Activated CD4-positive, alpha-beta T cell treated with anti-CD3 and anti-CD28 coated beads for 36 hours (primary cell): ENCODE results near the gene MTMR8. TPM values are rescaled to one million over a fixed set of nuclear protein-coding genes. Genes with fewer than 3 reads are reported as not detected.
"Not testable (repeated sequence)": the region's sequence is repeated elsewhere in the genome, so short reads cannot be mapped to it uniquely, and the experiment has no call there.

Source experiments
- ATAC-seq: fragments of 200-7000 bp; cut with Tn5 transposase; one replicate; pipeline ENCODE4 v1.10.0; 2021; ENCODE audit warnings: mild to moderate bottlenecking, moderate library complexity
- CTCF ChIA-PET: fragments of 350-600 bp; sonication (Branson Sonifier 250); formaldehyde crosslinking; loops from one replicate; lab custom pipeline; 2021; ENCODE audit warnings: antibody characterized with exemption; lab: Charles Lee
- POLR2A ChIA-PET: fragments of 350-600 bp; sonication (Branson Sonifier 250); formaldehyde crosslinking; loops from one replicate; lab custom pipeline; 2021; ENCODE audit warnings: antibody characterized with exemption, inconsistent platforms; lab: Charles Lee
- DNase-seq: peaks from one replicate; pipeline ENCODE4 v3.0.0-alpha.2; 2020
- H3K27ac Mint-ChIP-seq: one replicate; pipeline ENCODE4 v1.8.0; 2021; ENCODE audit warnings: mixed read lengths
- H3K27me3 Mint-ChIP-seq: one replicate; pipeline ENCODE4 v1.8.0; 2021; ENCODE audit warnings: mixed read lengths
- H3K36me3 Mint-ChIP-seq: one replicate; pipeline ENCODE4 v1.8.0; 2021; ENCODE audit warnings: low read depth, mixed read lengths
- H3K4me1 Mint-ChIP-seq: one replicate; pipeline ENCODE4 v1.8.0; 2021; ENCODE audit warnings: mixed read lengths
- H3K4me3 Mint-ChIP-seq: one replicate; pipeline ENCODE4 v1.8.0; 2021; ENCODE audit warnings: mild to moderate bottlenecking, moderate library complexity, mixed read lengths
- H3K9me3 Mint-ChIP-seq: one replicate; pipeline ENCODE4 v1.8.0; 2021; ENCODE audit warnings: low read depth, mixed read lengths
- intact Hi-C, 2 experiments: fragments of 100-400 bp; cut with DNase I in 1 of 2; cut with micrococcal nuclease in 1 of 2; formaldehyde crosslinking; loops; one replicate each; pipeline versions ENCODE4 v1.14.2 to v1.15.1; 2022 to 2024; cut with DNase I, micrococcal nuclease
- total RNA-seq, 2 experiments: library from RNA; stranded (reverse); gene quantifications; one replicate each; pipeline ENCODE4 v1.2.3, GENCODE V29; 2021

Gene MTMR8
- total RNA-seq, 2 experiments from 2014 or later = 3.4 to 4.1 TPM

DNA sequence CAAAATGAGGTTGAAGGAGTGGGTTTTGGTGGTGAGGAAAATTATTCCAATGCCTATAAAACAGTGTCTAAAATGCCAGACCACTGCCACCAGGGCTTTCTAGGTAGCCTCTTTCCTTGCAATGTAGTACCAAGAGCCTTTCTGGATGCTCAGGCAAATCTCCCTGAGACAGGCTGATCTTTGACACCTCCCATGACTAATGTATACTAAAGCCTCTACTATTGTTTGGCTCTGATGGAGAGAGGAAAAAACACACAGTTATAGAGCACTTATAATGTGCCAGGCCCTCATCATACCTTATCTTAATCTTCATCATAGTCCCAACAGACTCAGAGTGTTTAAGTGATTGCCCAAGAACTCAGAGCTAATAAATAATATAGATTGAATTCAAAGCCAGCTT is 5.8 kb downstream of the MTMR8 start:
- ATAC-seq (no peak), DNase-seq (no peak)
- POLR2A ChIA-PET = no interaction called here
- H3K36me3 Mint-ChIP-seq = peaks cover 23% of the 10 kb centered on the region
- CTCF ChIA-PET = no interaction called here
- H3K27me3 Mint-ChIP-seq = no peaks in the 10 kb centered on the region
- H3K4me1 Mint-ChIP-seq = peaks cover 21% of the 10 kb centered on the region
- no peak overlapping the region for H3K4me3 Mint-ChIP-seq
- H3K9me3 Mint-ChIP-seq = peaks cover 6% of the 10 kb centered on the region
- intact Hi-C loops = no loop called here
- no peak overlapping the region for H3K27ac Mint-ChIP-seq

DNA sequence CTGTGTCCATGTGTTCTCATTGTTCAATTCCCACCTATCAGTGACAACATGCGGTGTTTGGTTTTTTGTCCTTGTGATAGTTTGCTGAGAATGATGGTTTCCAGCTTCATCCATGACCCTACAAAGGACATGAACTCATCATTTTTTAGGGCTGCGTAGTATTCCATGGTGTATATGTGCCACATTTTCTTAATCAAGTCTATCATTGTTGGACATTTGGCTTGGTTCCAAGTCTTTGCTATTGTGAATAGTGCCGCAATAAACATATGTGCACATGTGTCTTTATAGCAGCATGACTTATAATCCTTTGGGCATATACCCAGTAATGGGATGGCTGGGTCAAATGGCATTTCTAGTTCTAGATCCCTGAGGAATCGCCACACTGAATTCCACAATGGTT is 14.5 kb downstream of the MTMR8 start:
- H3K27me3 Mint-ChIP-seq, intact Hi-C loops: not testable (repeated sequence)
- peaks cover 55% of the 10 kb centered on the region for H3K36me3 Mint-ChIP-seq

DNA sequence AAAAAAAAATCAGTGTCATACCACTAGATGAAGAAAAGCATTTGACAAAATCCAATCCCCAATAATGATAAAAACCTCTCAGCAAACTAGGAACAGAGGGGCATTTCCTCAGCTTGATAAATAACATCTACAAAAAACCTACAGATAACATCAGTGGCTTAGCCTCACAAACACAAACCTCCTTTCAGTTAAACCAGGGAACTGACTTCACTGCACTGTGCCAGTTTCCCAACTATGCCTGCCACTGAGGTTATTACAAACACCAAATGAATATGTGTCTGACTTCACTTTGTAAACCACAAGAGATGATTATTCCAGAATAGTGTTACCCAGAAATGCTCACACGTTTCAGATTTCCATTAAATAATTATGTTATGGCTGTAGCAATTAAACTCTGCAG is 15.3 kb downstream of the MTMR8 start:
- Mint-ChIP-seq H3K4me3 (no peak overlapping the region), H3K4me1 (no peaks in the 10 kb centered on the region), H3K27ac (no peak overlapping the region), H3K36me3 (peaks cover 48% of the 10 kb centered on the region), H3K9me3 (peaks cover 17% of the 10 kb centered on the region), H3K27me3 (no peaks in the 10 kb centered on the region)
- POLR2A ChIA-PET = no interaction called here
- DNase-seq (no peak), ATAC-seq (no peak)
- CTCF ChIA-PET = interaction anchor here (0.7 kb wide), 1 partner anchor 1442 kb away, joined by 3 read pairs; no protein-coding TSS in a partner anchor
- intact Hi-C loops = no loop called here

More for the DNA sequence above, 14.5 kb downstream of the MTMR8 start:
- H3K27ac Mint-ChIP-seq, ATAC-seq, DNase-seq, CTCF ChIA-PET, H3K4me1 Mint-ChIP-seq, H3K4me3 Mint-ChIP-seq, POLR2A ChIA-PET: not testable (repeated sequence)
- H3K9me3 Mint-ChIP-seq = peaks cover 21% of the 10 kb centered on the region

- ATAC-seq = no peak
- no peak overlapping the region for H3K27ac Mint-ChIP-seq
- no peaks in the 10 kb centered on the region for H3K27me3 Mint-ChIP-seq
- peaks cover 44% of the 10 kb centered on the region for H3K36me3 Mint-ChIP-seq
- H3K4me3 Mint-ChIP-seq = no peak overlapping the region
- ChIA-PET POLR2A (no interaction called here), CTCF (no interaction called here)
- intact Hi-C loops = no loop called here
- no peak for DNase-seq
- peaks cover 14% of the 10 kb centered on the region for H3K9me3 Mint-ChIP-seq
- no peaks in the 10 kb centered on the region for H3K4me1 Mint-ChIP-seq
Measured at GRCh38 chrX:64377753-64378152, 17.5 kb downstream of the MTMR8 start.

- H3K27me3 Mint-ChIP-seq = no peaks in the 10 kb centered on the region
- POLR2A ChIA-PET = no interaction called here
Measured at GRCh38 chrX:64352081-64352480, 43.2 kb downstream of the MTMR8 start.

GRCh38 chrX:64350521-64350920 is 44.7 kb downstream of the MTMR8 start:
- DNase-seq (no peak), ATAC-seq (no peak)
- POLR2A ChIA-PET = no interaction called here
- intact Hi-C loops = no loop called here
- Mint-ChIP-seq H3K4me3 (no peak overlapping the region), H3K36me3 (peaks cover 29% of the 10 kb centered on the region), H3K27ac (no peak overlapping the region), H3K27me3 (no peaks in the 10 kb centered on the region), H3K9me3 (no peaks in the 10 kb centered on the region), H3K4me1 (no peaks in the 10 kb centered on the region)
- CTCF ChIA-PET = no interaction called here

More at GRCh38 chrX:64352081-64352480, 43.2 kb downstream of the MTMR8 start:
- ATAC-seq (no peak), DNase-seq (no peak)
- H3K4me1 Mint-ChIP-seq = no peaks in the 10 kb centered on the region
- CTCF ChIA-PET = no interaction called here
- intact Hi-C loops = no loop called here
- H3K27ac Mint-ChIP-seq = no peak overlapping the region
- H3K36me3 Mint-ChIP-seq = peaks cover 36% of the 10 kb centered on the region
- H3K4me3 Mint-ChIP-seq = no peak overlapping the region
- H3K9me3 Mint-ChIP-seq = no peaks in the 10 kb centered on the region

DNA sequence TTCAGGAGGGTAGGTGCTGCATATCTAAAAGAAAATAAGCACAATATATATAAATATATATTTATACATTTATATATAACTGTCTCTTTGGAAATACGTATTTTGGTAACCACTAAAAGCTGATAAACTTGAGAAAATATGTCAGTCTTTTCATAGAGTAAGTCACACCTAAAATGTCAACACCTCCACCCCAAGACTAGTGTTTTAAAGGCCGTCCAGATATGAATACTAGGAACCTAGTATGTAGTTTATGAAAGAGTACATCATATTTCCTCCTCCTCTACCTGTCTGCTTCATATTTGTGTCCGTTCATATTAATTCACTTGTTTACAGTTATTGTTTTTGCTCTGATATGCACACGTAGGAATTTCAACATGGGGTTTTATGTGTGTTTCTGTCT is 45.2 kb downstream of the MTMR8 start:
- Mint-ChIP-seq H3K36me3 (peaks cover 24% of the 10 kb centered on the region), H3K4me1 (no peaks in the 10 kb centered on the region), H3K4me3 (no peak overlapping the region), H3K27me3 (no peaks in the 10 kb centered on the region), H3K27ac (no peak overlapping the region), H3K9me3 (no peaks in the 10 kb centered on the region)
- ChIA-PET POLR2A (no interaction called here), CTCF (no interaction called here)
- intact Hi-C loops = no loop called here
- DNase-seq (no peak), ATAC-seq (no peak)

- H3K9me3 Mint-ChIP-seq = no peaks in the 10 kb centered on the region
- intact Hi-C loops = no loop called here
- no peaks in the 10 kb centered on the region for H3K27me3 Mint-ChIP-seq
- ChIA-PET POLR2A (no interaction called here), CTCF (no interaction called here)
- no peak for DNase-seq
- no peak overlapping the region for H3K4me3 Mint-ChIP-seq
- H3K4me1 Mint-ChIP-seq = no peaks in the 10 kb centered on the region
- ATAC-seq = no peak
- no peak overlapping the region for H3K27ac Mint-ChIP-seq
- peaks cover 7% of the 10 kb centered on the region for H3K36me3 Mint-ChIP-seq
Measured at GRCh38 chrX:64342811-64343210, 52.4 kb downstream of the MTMR8 start.

- intact Hi-C loops = no loop called here
- no peaks in the 10 kb centered on the region for H3K9me3 Mint-ChIP-seq
- peaks cover 4% of the 10 kb centered on the region for H3K36me3 Mint-ChIP-seq
- ATAC-seq (no peak), DNase-seq (no peak)
- H3K4me3 Mint-ChIP-seq = no peak overlapping the region
- POLR2A ChIA-PET = no interaction called here
- no peak overlapping the region for H3K27ac Mint-ChIP-seq
- H3K4me1 Mint-ChIP-seq = no peaks in the 10 kb centered on the region
- CTCF ChIA-PET = no interaction called here
- H3K27me3 Mint-ChIP-seq = no peaks in the 10 kb centered on the region
Measured at GRCh38 chrX:64338296-64338695, 57.0 kb downstream of the MTMR8 start.

DNA sequence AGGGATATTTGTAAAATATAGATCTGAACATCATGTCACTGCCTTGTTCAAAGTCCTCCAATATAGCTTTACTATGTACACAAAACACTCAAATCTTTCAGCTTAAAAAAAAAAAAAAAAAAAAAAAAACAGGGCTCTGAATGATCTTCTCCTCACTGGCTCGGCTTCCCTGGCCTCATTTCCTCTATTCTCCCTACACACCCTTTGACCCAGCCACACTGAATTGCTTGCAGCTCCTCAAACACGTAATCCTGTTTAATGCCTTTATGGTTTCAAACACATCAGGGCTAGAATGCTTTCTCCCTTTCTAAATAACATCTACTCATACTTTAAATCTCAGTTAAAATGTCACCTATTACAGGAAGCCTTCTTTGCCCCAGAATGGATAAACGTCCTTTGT is 60.8 kb downstream of the MTMR8 start:
- H3K27me3 Mint-ChIP-seq = no peaks in the 10 kb centered on the region
- H3K4me1 Mint-ChIP-seq = no peaks in the 10 kb centered on the region
- ChIA-PET CTCF (no interaction called here), POLR2A (no interaction called here)
- H3K4me3 Mint-ChIP-seq = no peak overlapping the region
- DNase-seq (no peak), ATAC-seq (no peak)
- peaks cover 18% of the 10 kb centered on the region for H3K36me3 Mint-ChIP-seq
- intact Hi-C loops = no loop called here
- H3K27ac Mint-ChIP-seq = no peak overlapping the region
- H3K9me3 Mint-ChIP-seq = no peaks in the 10 kb centered on the region

DNA sequence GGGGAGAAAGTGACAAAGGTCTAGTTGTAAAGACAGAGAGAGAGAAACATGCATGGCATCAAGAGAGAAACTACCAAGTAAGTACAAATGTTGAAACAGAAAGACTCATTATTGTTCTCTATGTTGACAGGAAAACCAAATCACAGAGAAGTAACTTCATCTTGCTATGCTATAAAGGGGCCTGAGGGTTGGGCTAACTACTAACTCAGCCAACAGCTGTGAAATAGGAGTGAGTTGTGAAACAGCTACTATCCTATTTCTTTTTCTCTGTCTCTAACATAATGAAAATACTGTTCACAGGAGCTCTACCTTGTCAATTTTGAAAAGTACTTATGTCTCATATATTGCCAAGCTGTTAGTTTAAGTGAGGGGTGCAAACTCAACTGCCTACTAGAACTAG is 65.0 kb downstream of the MTMR8 start:
- H3K4me1 Mint-ChIP-seq = no peaks in the 10 kb centered on the region
- no peak for ATAC-seq
- POLR2A ChIA-PET = no interaction called here
- peaks cover 3% of the 10 kb centered on the region for H3K9me3 Mint-ChIP-seq
- CTCF ChIA-PET = no interaction called here
- peaks cover 51% of the 10 kb centered on the region for H3K36me3 Mint-ChIP-seq
- intact Hi-C loops = no loop called here
- DNase-seq = no peak
- no peak overlapping the region for H3K27ac Mint-ChIP-seq
- H3K27me3 Mint-ChIP-seq = no peaks in the 10 kb centered on the region
- H3K4me3 Mint-ChIP-seq = no peak overlapping the region

GRCh38 chrX:64321507-64321906 is 73.7 kb downstream of the MTMR8 start:
- DNase-seq (no peak), ATAC-seq (no peak)
- Mint-ChIP-seq H3K9me3 (peaks cover 10% of the 10 kb centered on the region), H3K27me3 (no peaks in the 10 kb centered on the region), H3K4me3 (no peak overlapping the region), H3K27ac (no peak overlapping the region), H3K36me3 (peaks cover 67% of the 10 kb centered on the region), H3K4me1 (no peaks in the 10 kb centered on the region)
- CTCF ChIA-PET = no interaction called here
- intact Hi-C loops = no loop called here
- POLR2A ChIA-PET = no interaction called here

GRCh38 chrX:64313624-64314023 is 81.6 kb downstream of the MTMR8 start:
- no peaks in the 10 kb centered on the region for H3K27me3 Mint-ChIP-seq
- H3K4me1 Mint-ChIP-seq = no peaks in the 10 kb centered on the region
- no peak overlapping the region for H3K27ac Mint-ChIP-seq
- CTCF ChIA-PET = no interaction called here
- peaks cover 17% of the 10 kb centered on the region for H3K36me3 Mint-ChIP-seq
- POLR2A ChIA-PET = no interaction called here
- no peak overlapping the region for H3K4me3 Mint-ChIP-seq
- ATAC-seq (no peak), DNase-seq (no peak)
- peaks cover 11% of the 10 kb centered on the region for H3K9me3 Mint-ChIP-seq
- intact Hi-C loops = no loop called here
